SK-N-SH (cell line): ENCODE measurements around the gene ALOXE3. TPM values are rescaled to one million over a fixed set of nuclear protein-coding genes. Genes with fewer than 3 reads are reported as not detected.

Experiments
- CTCF ChIA-PET: fragments of 300-600, 350-600 bp; formaldehyde crosslinking; extraction: SDS; loops from one replicate; lab custom pipeline; 2021; lab: Yijun Ruan, JAX
- POLR2A ChIA-PET: fragments of 350-600 bp; sonication (Branson Sonifier 250); formaldehyde crosslinking; extraction: SDS; loops from one replicate; lab custom pipeline; 2020; ENCODE audit warnings: antibody characterized with exemption, inconsistent platforms; lab: Yijun Ruan, JAX
- DNase-seq: peaks from one replicate; pipeline ENCODE4 v3.0.0; 2012
- H2AFZ ChIP-seq: fragments of 200-600 bp; sonication (generic); 2 replicates; pipeline ENCODE4 v1.8.1; 2016; ENCODE audit warnings: antibody characterized with exemption, mild to moderate bottlenecking, low read depth
- H3F3A ChIP-seq: fragments of 200-600 bp; sonication (generic); replicated peaks from 2 replicates; pipeline ENCODE3; 2016; ENCODE audit warnings: antibody characterized with exemption, mild to moderate bottlenecking; ENCODE audit not compliant: insufficient read depth
- H3K27ac ChIP-seq, 2 experiments: fragments of 200-500 bp in 1 of 2; fragments of 200-600 bp in 1 of 2; sonication (Bioruptor generic) in 1 of 2; sonication (generic), shearing (Covaris generic) in 1 of 2; 2 replicates each; pipeline versions ENCODE4 v1.5.1 to v1.6.1; 2014 to 2016; ENCODE audit warnings: low read depth in 2 of 2, inconsistent platforms in 1 of 2, low read length in 1 of 2, mild to moderate bottlenecking in 1 of 2, mixed read lengths in 1 of 2
- H3K27me3 ChIP-seq: fragments of 200-600 bp; sonication (generic), shearing (Covaris generic); 2 replicates; pipeline ENCODE4 v1.6.1; 2016; ENCODE audit warnings: mixed run types; ENCODE audit not compliant: insufficient read depth
- H3K36me3 ChIP-seq, 2 experiments: fragments of 200-500 bp in 1 of 2; fragments of 200-600 bp in 1 of 2; sonication (Bioruptor generic) in 1 of 2; sonication (generic) in 1 of 2; replicated peaks in 1 of 2; 2 replicates each; pipeline versions ENCODE3 to v1.5.1; 2014 to 2016; ENCODE audit warnings: low read length in 1 of 2, mild to moderate bottlenecking in 1 of 2; ENCODE audit not compliant: insufficient read depth in 2 of 2, control insufficient read depth in 1 of 2
- H3K4me1 ChIP-seq, 2 experiments: fragments of 200-500 bp in 1 of 2; fragments of 200-600 bp in 1 of 2; sonication (Bioruptor generic) in 1 of 2; sonication (generic), shearing (Covaris generic) in 1 of 2; 2 replicates each; pipeline versions ENCODE4 v1.5.1 to v1.6.1; 2014 to 2016; ENCODE audit warnings: low read depth in 1 of 2, low read length in 1 of 2, mixed run types in 1 of 2; ENCODE audit not compliant: insufficient read depth in 2 of 2, control insufficient read depth in 1 of 2
- H3K4me2 ChIP-seq: fragments of 200-600 bp; sonication (generic), shearing (Covaris generic); 2 replicates; pipeline ENCODE4 v1.6.1; 2017; ENCODE audit warnings: mixed run types
- H3K4me3 ChIP-seq, 2 experiments: fragments of 200-500 bp in 1 of 2; fragments of 200-600 bp in 1 of 2; sonication (Bioruptor generic) in 1 of 2; sonication (generic), shearing (Covaris generic) in 1 of 2; 2 replicates each; pipeline versions ENCODE4 v1.5.1 to v1.8.1; 2014 to 2016; ENCODE audit warnings: low read depth in 2 of 2, inconsistent platforms in 1 of 2, low read length in 1 of 2, mild to moderate bottlenecking in 1 of 2, mixed read lengths in 1 of 2, moderate library complexity in 1 of 2
- H3K79me2 ChIP-seq: fragments of 200-600 bp; sonication (generic); 2 replicates; pipeline ENCODE4 v1.8.1; 2017; ENCODE audit warnings: mild to moderate bottlenecking; ENCODE audit not compliant: insufficient read depth
- H3K9ac ChIP-seq: fragments of 200-600 bp; sonication (generic); 2 replicates; pipeline ENCODE4 v1.6.1; 2017; ENCODE audit warnings: mixed run types
- H3K9me2 ChIP-seq: fragments of 200-600 bp; sonication (generic); 2 replicates; pipeline ENCODE4 v1.6.1; 2017; ENCODE audit warnings: mixed run types
- H3K9me3 ChIP-seq: fragments of 200-600 bp; sonication (generic); 2 replicates; pipeline ENCODE4 v1.6.1; 2017; ENCODE audit warnings: mixed run types, mild to moderate bottlenecking, moderate library complexity
- H4K20me1 ChIP-seq: fragments of 200-600 bp; sonication (generic); 2 replicates; pipeline ENCODE4 v1.6.1; 2017; ENCODE audit warnings: mild to moderate bottlenecking, mixed run types; ENCODE audit not compliant: insufficient read depth
- CTCF ChIP-seq: fragments of 200-600 bp; sonication (generic); IDR thresholded peaks from 2 replicates; pipeline ENCODE4 v1.6.1; 2017; ENCODE audit warnings: antibody characterized with exemption, mild to moderate bottlenecking, moderate library complexity
- EP300 ChIP-seq, 2 experiments: IDR thresholded peaks; 2 replicates each; pipeline versions ENCODE4 v1.4.0 to v1.6.1; 2012; ENCODE audit warnings: borderline replicate concordance in 1 of 2, low read depth in 1 of 2, low read length in 1 of 2
- FOSL2 ChIP-seq: IDR thresholded peaks from 2 replicates; pipeline ENCODE4 v1.4.0; 2012; ENCODE audit warnings: low read depth, mild to moderate bottlenecking, moderate library complexity, borderline replicate concordance
- FOXJ3 ChIP-seq: sonication (generic); formaldehyde crosslinking; IDR thresholded peaks from 2 replicates; pipeline ENCODE4 v1.5.1; 2020; ENCODE audit warnings: mild to moderate bottlenecking, missing genetic modification reagents
- FOXM1 ChIP-seq: IDR thresholded peaks from 2 replicates; pipeline ENCODE4 v1.4.0; 2012; ENCODE audit warnings: low read depth, mild to moderate bottlenecking
- GABPA ChIP-seq: IDR thresholded peaks from 2 replicates; pipeline ENCODE4 v1.4.0; 2012; ENCODE audit warnings: low read depth, mild to moderate bottlenecking
- GATA2 ChIP-seq: sonication (generic); formaldehyde crosslinking; IDR thresholded peaks from 2 replicates; pipeline ENCODE4 v1.5.0; 2020; ENCODE audit warnings: mild to moderate bottlenecking, missing genetic modification reagents
- IRF3 ChIP-seq: fragments of 150-350 bp; IDR thresholded peaks from 2 replicates; pipeline ENCODE4 v1.6.1; 2016; ENCODE audit warnings: mild to moderate bottlenecking, low read depth, low read length
- MEF2A ChIP-seq: IDR thresholded peaks from 2 replicates; pipeline ENCODE4 v1.4.0; 2012; ENCODE audit warnings: low read depth, borderline replicate concordance
- MXI1 ChIP-seq: IDR thresholded peaks from 2 replicates; pipeline ENCODE4 v1.6.1; 2012; ENCODE audit warnings: mild to moderate bottlenecking, low read depth, low read length, improper control_type of control experiment
- PBX3 ChIP-seq: IDR thresholded peaks from 2 replicates; pipeline ENCODE4; 2012
- SIN3A ChIP-seq: IDR thresholded peaks from 2 replicates; pipeline ENCODE4 v1.6.1; 2012; ENCODE audit warnings: low read depth, mild to moderate bottlenecking, low read length, moderate library complexity, borderline replicate concordance
- TAF1 ChIP-seq: IDR thresholded peaks from 2 replicates; pipeline ENCODE4 v1.6.1; 2012; ENCODE audit warnings: low read depth, mild to moderate bottlenecking, low read length, moderate library complexity, borderline replicate concordance
- TCF12 ChIP-seq: IDR thresholded peaks from 2 replicates; pipeline ENCODE4 v1.4.0; 2012
- ZBTB33 ChIP-seq: IDR thresholded peaks from 2 replicates; pipeline ENCODE4 v1.4.0; 2012; ENCODE audit warnings: low read depth, borderline replicate concordance
- WGBS: methylation state at CpG from one replicate; pipeline ENCODE4 v1.1.6; 2017; ENCODE audit warnings: low lambda C conversion rate; 5-methylcytosine and 5-hydroxymethylcytosine counted together
- polyA plus RNA-seq, 3 experiments: library from polyadenylated mRNA; depleted of rRNA; stranded (reverse); fragments of >200 nt; gene quantifications; 2 replicates each; pipeline ENCODE4 v1.2.3, GENCODE V29; 2012

The ALOXE3 gene
- polyA plus RNA-seq, 1 of the 3 experiments (the other 2 are of a cell fraction): 0.46 TPM

- no peak for TF ChIP-seq ZBTB33
- TF ChIP-seq GABPA: no peak
- TF ChIP-seq EP300 (IDR thresholded peaks at IDR 0.05; ENCODE audit: borderline replicate concordance in 1 of 2, low read depth in 1 of 2, low read length in 1 of 2): no peak
- TF ChIP-seq TCF12: no peak
- no peak for TF ChIP-seq FOXM1
- TF ChIP-seq SIN3A: no peak
- TF ChIP-seq CTCF: no peak
- no peak for TF ChIP-seq IRF3
- no peak for TF ChIP-seq MXI1
- peaks cover 16% of the 10 kb centered on the region; the same call in 1 of the 2 replicates for H3K79me2 ChIP-seq
- no peak overlapping the region for H2AFZ ChIP-seq
- peaks cover 8% of the 10 kb centered on the region for H3F3A ChIP-seq
- no peaks in the 10 kb centered on the region for H3K9me3 ChIP-seq
- no peaks in the 10 kb centered on the region for H3K27me3 ChIP-seq
- H4K20me1 ChIP-seq: peaks cover 9% of the 10 kb centered on the region; the same call in 1 of the 2 replicates
- no peak overlapping the region for H3K4me3 ChIP-seq
- ChIA-PET CTCF (interaction anchor here (0.8 to 1.9 kb wide), 2 partner anchors 9 to 10 kb away, joined by 3 to 12 read pairs; no protein-coding TSS in a partner anchor), POLR2A (no interaction called here)
- no peak overlapping the region for H3K4me2 ChIP-seq
- no peaks in the 10 kb centered on the region for H3K9me2 ChIP-seq
- peaks cover 14 to 54% of the 10 kb centered on the region in 2 experiments for H3K36me3 ChIP-seq
- H3K4me1 ChIP-seq: peaks cover 12 to 13% of the 10 kb centered on the region in 2 experiments; a peak in 3 of 4 replicates
- DNase-seq: no peak
- H3K9ac ChIP-seq: no peak overlapping the region
- no peak overlapping the region for H3K27ac ChIP-seq
- WGBS: 90% methylated on average over 13 of the region's 13 CpGs
Measured at GRCh38 chr17:8147805-8148404, 29.6 kb upstream of the ALOXE3 start.

- ChIA-PET CTCF (interaction anchor here (1.9 kb wide), 1 partner anchor 9 kb away, joined by 12 read pairs; no protein-coding TSS in a partner anchor), POLR2A (no interaction called here)
- DNase-seq: no peak
- no peaks in the 10 kb centered on the region for H3K9me3 ChIP-seq
- H3K27me3 ChIP-seq: no peaks in the 10 kb centered on the region
- peaks cover 16% of the 10 kb centered on the region; the same call in 1 of the 2 replicates for H3K79me2 ChIP-seq
- H3K9ac ChIP-seq: no peak overlapping the region
- H4K20me1 ChIP-seq: peaks cover 9% of the 10 kb centered on the region; the same call in 1 of the 2 replicates
- H3K4me2 ChIP-seq: no peak overlapping the region
- no peak overlapping the region for H3K27ac ChIP-seq
- no peak overlapping the region for H3K4me3 ChIP-seq
- H3K36me3 ChIP-seq: peaks cover 17 to 59% of the 10 kb centered on the region in 2 experiments
- 97% methylated on average over 19 of the region's 26 CpGs for WGBS
- H3F3A ChIP-seq: peaks cover 5% of the 10 kb centered on the region
- H3K9me2 ChIP-seq: no peaks in the 10 kb centered on the region
- H2AFZ ChIP-seq: no peak overlapping the region
- H3K4me1 ChIP-seq: peaks cover 7% of the 10 kb centered on the region in 2 experiments; a peak in 2 of 4 replicates
- TF ChIP-seq MEF2A (no peak), FOXJ3 (CRISPR knock-in tag) (no peak), TAF1 (no peak), PBX3 (no peak), ZBTB33 (no peak), GATA2 (CRISPR knock-in tag) (no peak), FOSL2 (no peak)
Measured at GRCh38 chr17:8147141-8147804, 29.0 kb upstream of the ALOXE3 start.
